HUES64 (cell line): Measurements from ENCODE around the gene PGM3.

ENCODE experiments used
- H3K27ac ChIP-seq: 2 replicates; pipeline ENCODE4 v1.7.0; 2013; ENCODE audit warnings: low read depth, low read length, inconsistent platforms
- H3K27me3 ChIP-seq: 2 replicates; pipeline ENCODE4 v1.6.1; 2013; ENCODE audit warnings: mild to moderate bottlenecking, low read length; ENCODE audit not compliant: insufficient read depth
- H3K36me3 ChIP-seq: 2 replicates; pipeline ENCODE4 v1.6.1; 2013; ENCODE audit warnings: mild to moderate bottlenecking, low read length; ENCODE audit not compliant: insufficient read depth
- H3K4me1 ChIP-seq: 2 replicates; pipeline ENCODE4 v1.6.1; 2013; ENCODE audit warnings: mild to moderate bottlenecking, low read length, moderate library complexity; ENCODE audit not compliant: insufficient read depth
- H3K4me3 ChIP-seq: 2 replicates; pipeline ENCODE4 v1.5.1; 2013; ENCODE audit warnings: mild to moderate bottlenecking, low read length, moderate library complexity
- H3K9ac ChIP-seq: 2 replicates; pipeline ENCODE4 v1.6.1; 2013; ENCODE audit warnings: mild to moderate bottlenecking, low read depth, low read length
- H3K9me3 ChIP-seq: 2 replicates; pipeline ENCODE4 v1.6.1; 2013; ENCODE audit warnings: low read depth, low read length; ENCODE audit not compliant: insufficient read depth
- WGBS: fragments of 150-250, 120-280 bp; methylation state at CpG from one replicate; pipeline ENCODE4 v1.1.7; 2013; ENCODE audit warnings: missing lambda C conversion rate; 5-methylcytosine and 5-hydroxymethylcytosine counted together

PGM3 gene

GRCh38 chr6:83138758-83139157 lies 54.3 kb downstream of the PGM3 start:
- 93% methylated on average over 3 of the region's 3 CpGs for WGBS
- H3K27me3 ChIP-seq = no peaks in the 10 kb centered on the region
- H3K4me3 ChIP-seq = no peak overlapping the region
- H3K9me3 ChIP-seq = no peaks in the 10 kb centered on the region
- H3K36me3 ChIP-seq = peaks cover 74% of the 10 kb centered on the region
- H3K4me1 ChIP-seq = no peaks in the 10 kb centered on the region
- no peak overlapping the region for H3K9ac ChIP-seq
- H3K27ac ChIP-seq = no peak overlapping the region

DNA sequence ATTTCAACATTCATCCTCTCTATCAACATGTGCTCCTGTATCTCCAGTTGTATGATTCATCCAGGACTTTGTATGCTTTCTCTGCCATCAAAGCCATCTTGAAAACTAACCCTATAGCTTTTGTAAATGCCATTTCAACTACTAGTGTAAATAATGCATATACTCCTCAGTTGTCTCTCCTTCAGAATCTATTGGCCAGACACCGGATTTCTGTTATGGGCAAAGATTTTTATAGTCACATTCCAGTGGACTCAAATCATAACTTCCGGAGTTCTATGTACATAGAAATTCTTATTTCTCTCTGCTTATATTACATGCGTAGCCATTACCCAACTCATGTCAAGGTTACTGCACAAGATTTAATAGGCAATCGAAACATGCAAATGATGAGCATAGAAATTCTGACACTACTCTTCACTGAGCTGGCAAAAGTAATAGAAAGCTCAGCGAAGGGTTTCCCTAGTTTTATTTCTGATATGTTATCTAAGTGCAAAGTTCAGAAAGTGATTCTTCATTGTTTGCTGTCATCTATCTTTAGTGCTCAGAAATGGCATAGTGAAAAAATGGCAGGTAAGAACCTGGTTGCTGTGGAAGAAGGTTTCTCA lies 54.8 kb downstream of the PGM3 start:
- Histone ChIP-seq H3K4me1 (no peaks in the 10 kb centered on the region), H3K4me3 (no peak overlapping the region), H3K36me3 (peaks cover 72% of the 10 kb centered on the region), H3K9me3 (no peaks in the 10 kb centered on the region), H3K27me3 (no peaks in the 10 kb centered on the region), H3K9ac (no peak overlapping the region), H3K27ac (no peak overlapping the region)
- 95% methylated on average over 5 of the region's 5 CpGs for WGBS

DNA sequence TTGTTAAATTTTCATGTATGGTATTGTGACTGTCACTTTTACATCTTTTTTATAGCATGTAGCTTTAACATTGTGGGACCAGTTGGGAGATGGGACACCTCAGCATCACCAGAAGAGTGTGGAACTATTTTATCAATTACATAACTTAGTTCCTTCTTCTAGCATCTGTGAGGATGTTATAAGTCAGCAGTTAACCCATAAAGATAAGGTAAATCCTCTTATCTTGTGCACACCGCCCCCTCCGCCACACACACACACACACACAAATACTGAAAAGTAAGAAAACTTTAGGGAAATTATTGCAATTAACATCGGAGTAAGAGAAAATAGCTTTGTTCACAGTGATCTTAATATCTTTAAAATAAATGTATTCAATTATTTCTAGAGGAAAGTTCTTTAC lies 60.9 kb downstream of the PGM3 start:
- H3K4me1 ChIP-seq = no peaks in the 10 kb centered on the region
- no peak overlapping the region for H3K4me3 ChIP-seq
- WGBS = no CpG with 5 or more reads among the region's 3 CpGs
- H3K36me3 ChIP-seq = peaks cover 76% of the 10 kb centered on the region
- no peak overlapping the region for H3K9ac ChIP-seq
- H3K9me3 ChIP-seq = no peaks in the 10 kb centered on the region
- H3K27ac ChIP-seq = no peak overlapping the region
- H3K27me3 ChIP-seq = no peaks in the 10 kb centered on the region

GRCh38 chr6:83127976-83128375 lies 65.1 kb downstream of the PGM3 start:
- Histone ChIP-seq H3K36me3 (peaks cover 81% of the 10 kb centered on the region), H3K27me3 (no peaks in the 10 kb centered on the region), H3K4me3 (no peak overlapping the region), H3K9ac (no peak overlapping the region), H3K27ac (no peak overlapping the region), H3K4me1 (peaks cover 8% of the 10 kb centered on the region; the same call in 1 of the 2 replicates), H3K9me3 (no peaks in the 10 kb centered on the region)
- 98% methylated on average over 2 of the region's 2 CpGs for WGBS

DNA sequence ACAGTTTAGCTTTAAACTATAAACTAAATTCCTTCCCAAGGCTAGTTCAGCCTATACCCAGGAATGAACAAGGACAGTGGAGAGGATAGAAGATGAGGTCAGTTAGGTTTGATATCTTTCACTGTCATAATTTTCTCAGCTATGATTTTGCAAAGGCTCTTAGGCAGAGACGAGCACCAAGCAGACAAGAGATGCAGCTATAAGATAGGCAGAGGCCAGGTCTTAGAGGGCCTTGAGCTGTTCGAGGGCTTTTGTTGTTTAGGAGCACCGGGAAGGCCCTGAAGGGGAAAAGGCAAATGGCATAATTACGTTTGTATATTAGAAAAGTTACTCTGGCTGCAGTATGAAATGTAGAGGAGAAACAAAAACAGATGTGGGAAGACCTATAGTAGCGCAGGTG lies 65.8 kb downstream of the PGM3 start:
- H3K36me3 ChIP-seq = peaks cover 77% of the 10 kb centered on the region

GRCh38 chr6:83126807-83127206 lies 66.3 kb downstream of the PGM3 start:
- Histone ChIP-seq H3K4me1 (peaks cover 8% of the 10 kb centered on the region; the same call in 1 of the 2 replicates), H3K27me3 (no peaks in the 10 kb centered on the region), H3K9ac (no peak overlapping the region), H3K36me3 (peaks cover 77% of the 10 kb centered on the region), H3K9me3 (no peaks in the 10 kb centered on the region), H3K4me3 (no peak overlapping the region), H3K27ac (no peak overlapping the region)
- 92% methylated on average over 5 of the region's 5 CpGs for WGBS

More for the DNA sequence above, 65.8 kb downstream of the PGM3 start:
- Histone ChIP-seq H3K9me3 (no peaks in the 10 kb centered on the region), H3K4me1 (peaks cover 8% of the 10 kb centered on the region; the same call in 1 of the 2 replicates), H3K9ac (no peak overlapping the region), H3K27me3 (no peaks in the 10 kb centered on the region), H3K27ac (no peak overlapping the region), H3K4me3 (no peak overlapping the region)
- WGBS = 92% methylated on average over 5 of the region's 5 CpGs

GRCh38 chr6:83126223-83126622 lies 66.8 kb downstream of the PGM3 start:
- 93% methylated on average over 2 of the region's 2 CpGs for WGBS

GRCh38 chr6:83125425-83125824 lies 67.6 kb downstream of the PGM3 start:
- Histone ChIP-seq H3K9me3 (no peaks in the 10 kb centered on the region), H3K36me3 (peaks cover 85% of the 10 kb centered on the region), H3K27ac (no peak overlapping the region), H3K4me1 (peaks cover 8% of the 10 kb centered on the region; the same call in 1 of the 2 replicates), H3K27me3 (no peaks in the 10 kb centered on the region), H3K4me3 (no peak overlapping the region), H3K9ac (no peak overlapping the region)

More at GRCh38 chr6:83126223-83126622, 66.8 kb downstream of the PGM3 start:
- Histone ChIP-seq H3K4me1 (peaks cover 8% of the 10 kb centered on the region; the same call in 1 of the 2 replicates), H3K27me3 (no peaks in the 10 kb centered on the region), H3K27ac (no peak overlapping the region), H3K4me3 (no peak overlapping the region), H3K9me3 (no peaks in the 10 kb centered on the region), H3K36me3 (peaks cover 81% of the 10 kb centered on the region), H3K9ac (no peak overlapping the region)

DNA sequence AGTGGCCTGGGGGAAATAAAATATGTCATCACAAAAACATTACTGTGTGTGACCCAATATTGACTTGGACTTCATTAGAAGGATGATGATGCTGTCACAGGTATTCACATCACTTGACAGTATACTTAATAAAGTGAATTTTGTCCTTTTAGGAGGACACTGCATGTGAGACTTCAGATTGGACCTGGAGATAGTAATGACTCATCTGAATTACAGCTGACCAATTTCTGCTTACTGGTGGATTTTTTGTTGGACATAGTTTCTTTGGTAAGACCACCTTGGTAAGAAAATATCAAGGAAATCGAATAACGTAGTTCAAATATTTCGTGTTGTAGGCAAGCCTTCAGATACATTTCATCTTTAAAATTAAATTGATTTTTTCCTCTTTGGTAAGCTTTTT lies 68.5 kb downstream of the PGM3 start:
- 94% methylated on average over 3 of the region's 3 CpGs for WGBS

DNA sequence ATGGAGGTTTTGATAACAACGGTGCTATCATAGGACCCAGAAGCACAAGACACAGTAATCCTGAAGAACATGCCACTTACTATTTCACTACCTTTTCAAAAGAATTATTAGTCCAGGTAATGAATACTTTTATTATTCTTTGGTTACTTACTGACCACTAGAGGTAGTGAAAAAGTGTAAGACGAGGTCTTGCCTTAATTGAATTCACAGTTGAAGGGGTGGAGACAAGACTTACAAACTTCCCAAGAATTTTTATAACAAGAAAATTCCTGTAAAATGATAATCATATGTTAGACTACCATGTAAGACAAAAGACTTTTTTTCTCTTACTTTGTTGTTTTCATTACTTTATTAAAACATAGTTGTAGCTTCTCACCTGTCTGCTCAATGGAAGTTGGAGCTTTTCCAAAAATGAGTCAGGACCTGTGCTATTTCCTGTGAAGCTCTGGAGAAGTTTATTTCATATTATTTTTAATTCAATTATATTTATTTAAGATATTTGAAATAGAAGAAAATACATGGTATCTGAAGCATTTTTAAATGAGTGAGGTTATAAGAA lies 73.2 kb downstream of the PGM3 start:
- H3K9ac ChIP-seq = no peak overlapping the region
- no peaks in the 10 kb centered on the region for H3K9me3 ChIP-seq
- WGBS = no CpG with 5 or more reads among the region's 2 CpGs
- no peak overlapping the region for H3K4me3 ChIP-seq
- H3K36me3 ChIP-seq = peaks cover 55% of the 10 kb centered on the region
- H3K27me3 ChIP-seq = no peaks in the 10 kb centered on the region
- no peaks in the 10 kb centered on the region for H3K4me1 ChIP-seq
- no peak overlapping the region for H3K27ac ChIP-seq

More for the DNA sequence above, 68.5 kb downstream of the PGM3 start:
- H3K9ac ChIP-seq = no peak overlapping the region
- peaks cover 8% of the 10 kb centered on the region; the same call in 1 of the 2 replicates for H3K4me1 ChIP-seq
- H3K27me3 ChIP-seq = no peaks in the 10 kb centered on the region
- H3K36me3 ChIP-seq = peaks cover 87% of the 10 kb centered on the region
- no peak overlapping the region for H3K4me3 ChIP-seq
- no peaks in the 10 kb centered on the region for H3K9me3 ChIP-seq
- H3K27ac ChIP-seq = no peak overlapping the region

DNA sequence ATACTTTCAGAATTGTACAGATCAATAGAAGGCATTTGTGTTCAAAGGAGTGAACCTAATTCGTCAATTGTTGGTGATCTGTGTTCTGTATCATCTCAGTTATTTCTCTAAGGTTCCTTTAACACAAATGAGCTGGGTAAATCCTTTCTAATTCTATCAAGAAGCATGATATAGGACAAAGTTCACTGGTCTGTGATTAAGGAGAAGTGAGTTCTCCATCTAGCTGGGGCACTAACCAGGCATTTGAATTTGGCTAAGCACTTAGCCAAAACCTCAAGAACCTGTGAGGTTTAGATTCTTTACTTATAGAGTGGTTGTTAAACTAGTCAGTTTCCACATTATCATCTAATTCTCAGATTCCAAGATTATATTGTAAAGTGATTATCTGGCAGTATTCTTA lies 75.3 kb downstream of the PGM3 start:
- H3K4me1 ChIP-seq = no peaks in the 10 kb centered on the region
- no peaks in the 10 kb centered on the region for H3K27me3 ChIP-seq
- H3K36me3 ChIP-seq = peaks cover 44% of the 10 kb centered on the region
- no peak overlapping the region for H3K27ac ChIP-seq
- WGBS = 91% methylated on average over 1 of the region's 1 CpG
- no peak overlapping the region for H3K4me3 ChIP-seq
- H3K9ac ChIP-seq = no peak overlapping the region
- H3K9me3 ChIP-seq = no peaks in the 10 kb centered on the region
